ENCODE data around the gene AKR1C2. TPM values are rescaled to one million over a fixed set of nuclear protein-coding genes. Genes with fewer than 3 reads are reported as not detected.
"Not testable (repeated sequence)": the region's sequence is repeated elsewhere in the genome, so short reads cannot be mapped to it uniquely, and the experiment has no call there.

The AKR1C2 gene
- total RNA-seq, 1 donor from 2014 or later = 0.22 TPM

DNA sequence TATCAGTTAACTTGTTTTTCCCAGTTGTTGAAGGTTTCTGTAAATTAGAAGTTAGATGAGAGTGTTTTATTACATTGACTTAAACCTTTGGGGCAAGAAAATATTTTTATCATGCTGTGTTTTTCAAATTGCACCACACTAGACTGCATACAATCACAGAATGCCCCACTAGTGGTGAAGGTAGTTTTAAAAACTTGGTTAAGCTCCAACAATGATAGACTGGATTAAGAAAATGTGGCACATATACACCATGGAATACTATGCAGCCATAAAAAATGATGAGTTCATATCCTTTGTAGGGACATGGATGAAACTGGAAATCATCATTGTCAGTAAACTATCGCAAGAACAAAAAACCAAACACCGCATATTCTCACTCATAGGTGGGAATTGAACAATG lies 33.3 kb downstream of the AKR1C2 start:
- H3K4me1 Mint-ChIP-seq (ENCODE audit: low read depth); H3K36me3 Mint-ChIP-seq (ENCODE audit: low read depth); H3K27ac Mint-ChIP-seq (ENCODE audit: unreplicated experiment); H3K4me3 Mint-ChIP-seq (ENCODE audit: unreplicated experiment); DNase-seq (ENCODE audit: low spot score); H3K27me3 Mint-ChIP-seq (ENCODE audit: low read depth); H3K9me3 Mint-ChIP-seq (ENCODE audit: low read depth): not testable (repeated sequence)

DNA sequence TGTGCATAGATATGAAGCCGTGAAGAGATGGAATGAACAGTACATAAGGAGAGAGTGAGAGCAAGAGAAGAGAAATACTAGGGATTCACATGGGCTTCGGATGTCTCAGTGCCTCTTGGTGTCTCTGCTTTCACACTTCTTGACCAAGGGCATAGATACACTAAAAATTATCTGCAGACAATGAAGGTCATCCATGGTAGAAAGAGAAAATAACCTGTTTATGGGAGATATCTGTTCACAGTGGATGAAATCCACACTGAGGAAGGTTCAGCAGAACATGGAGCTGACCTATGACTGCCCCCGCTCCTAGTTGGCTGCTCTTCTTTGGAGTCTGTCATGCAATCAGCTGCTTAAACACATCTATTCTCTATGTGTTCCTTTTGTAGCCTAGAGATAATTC lies 34.4 kb downstream of the AKR1C2 start:
- H3K4me1 Mint-ChIP-seq (ENCODE audit: low read depth); H3K36me3 Mint-ChIP-seq (ENCODE audit: low read depth); DNase-seq (ENCODE audit: low spot score); H3K27me3 Mint-ChIP-seq (ENCODE audit: low read depth); H3K4me3 Mint-ChIP-seq (ENCODE audit: unreplicated experiment); H3K27ac Mint-ChIP-seq (ENCODE audit: unreplicated experiment); H3K9me3 Mint-ChIP-seq (ENCODE audit: low read depth): not testable (repeated sequence)

DNA sequence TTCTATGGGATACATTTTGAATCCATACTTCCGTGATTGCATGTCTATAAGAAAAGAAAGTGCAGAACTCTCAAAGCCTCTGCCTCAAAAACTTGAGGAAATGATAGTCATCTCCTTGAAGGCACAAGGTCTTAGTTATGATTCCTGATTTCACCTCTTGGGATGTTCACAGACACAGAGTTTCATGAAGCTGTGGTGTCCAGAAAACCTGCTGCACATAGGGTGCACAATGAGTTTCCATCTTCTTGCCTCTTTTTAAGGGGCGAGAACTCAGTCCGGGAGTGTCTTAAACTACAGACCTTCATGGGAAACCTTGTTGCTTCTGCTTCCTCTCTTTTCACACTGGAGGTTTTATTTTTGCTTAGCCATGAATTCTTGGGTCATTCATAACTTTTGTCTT lies 36.5 kb downstream of the AKR1C2 start:
- H3K4me3 Mint-ChIP-seq (ENCODE audit: unreplicated experiment); H3K27me3 Mint-ChIP-seq (ENCODE audit: low read depth); H3K27ac Mint-ChIP-seq (ENCODE audit: unreplicated experiment); H3K36me3 Mint-ChIP-seq (ENCODE audit: low read depth); DNase-seq (ENCODE audit: low spot score); H3K4me1 Mint-ChIP-seq (ENCODE audit: low read depth); H3K9me3 Mint-ChIP-seq (ENCODE audit: low read depth): not testable (repeated sequence)

DNA sequence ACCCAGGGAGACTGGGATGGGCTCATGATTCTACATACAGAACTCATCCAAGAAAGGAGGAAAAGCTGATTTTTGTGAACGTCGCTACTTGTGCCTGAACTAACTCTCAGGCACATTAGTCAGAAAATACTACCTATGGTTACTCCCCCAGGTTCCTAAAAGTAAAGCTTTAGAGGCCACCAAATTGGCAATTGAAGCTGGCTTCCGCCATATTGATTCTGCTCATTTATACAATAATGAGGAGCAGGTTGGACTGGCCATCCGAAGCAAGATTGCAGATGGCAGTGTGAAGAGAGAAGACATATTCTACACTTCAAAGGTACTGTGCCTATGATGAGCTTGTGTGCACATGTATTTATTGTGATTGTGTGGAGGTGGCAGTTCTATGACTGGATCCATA lies 37.9 kb downstream of the AKR1C2 start:
- not testable (repeated sequence) for H3K4me1 Mint-ChIP-seq (ENCODE audit: low read depth); H3K27me3 Mint-ChIP-seq (ENCODE audit: low read depth); DNase-seq (ENCODE audit: low spot score); H3K36me3 Mint-ChIP-seq (ENCODE audit: low read depth); H3K4me3 Mint-ChIP-seq (ENCODE audit: unreplicated experiment); H3K27ac Mint-ChIP-seq (ENCODE audit: unreplicated experiment); H3K9me3 Mint-ChIP-seq (ENCODE audit: low read depth)

DNA sequence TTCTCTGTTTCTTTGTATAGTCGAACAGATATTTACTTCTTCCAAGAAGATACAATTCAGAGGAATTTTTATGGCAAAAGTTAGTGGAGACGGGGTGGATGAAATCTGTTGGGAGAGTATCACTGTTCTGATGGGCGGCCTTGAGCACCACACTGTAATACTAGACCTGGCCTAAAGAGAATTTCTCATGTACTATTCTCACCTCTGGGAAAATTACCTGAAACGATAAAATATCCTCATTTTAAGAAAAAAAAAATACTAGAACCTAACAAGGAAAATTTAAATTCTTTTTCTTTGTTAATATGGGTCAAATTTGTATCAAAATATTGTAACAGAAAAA lies 39.9 kb downstream of the AKR1C2 start:
- not testable (repeated sequence) for H3K27ac Mint-ChIP-seq (ENCODE audit: unreplicated experiment); H3K27me3 Mint-ChIP-seq (ENCODE audit: low read depth); H3K36me3 Mint-ChIP-seq (ENCODE audit: low read depth); H3K9me3 Mint-ChIP-seq (ENCODE audit: low read depth); H3K4me3 Mint-ChIP-seq (ENCODE audit: unreplicated experiment); H3K4me1 Mint-ChIP-seq (ENCODE audit: low read depth); DNase-seq (ENCODE audit: low spot score)

DNA sequence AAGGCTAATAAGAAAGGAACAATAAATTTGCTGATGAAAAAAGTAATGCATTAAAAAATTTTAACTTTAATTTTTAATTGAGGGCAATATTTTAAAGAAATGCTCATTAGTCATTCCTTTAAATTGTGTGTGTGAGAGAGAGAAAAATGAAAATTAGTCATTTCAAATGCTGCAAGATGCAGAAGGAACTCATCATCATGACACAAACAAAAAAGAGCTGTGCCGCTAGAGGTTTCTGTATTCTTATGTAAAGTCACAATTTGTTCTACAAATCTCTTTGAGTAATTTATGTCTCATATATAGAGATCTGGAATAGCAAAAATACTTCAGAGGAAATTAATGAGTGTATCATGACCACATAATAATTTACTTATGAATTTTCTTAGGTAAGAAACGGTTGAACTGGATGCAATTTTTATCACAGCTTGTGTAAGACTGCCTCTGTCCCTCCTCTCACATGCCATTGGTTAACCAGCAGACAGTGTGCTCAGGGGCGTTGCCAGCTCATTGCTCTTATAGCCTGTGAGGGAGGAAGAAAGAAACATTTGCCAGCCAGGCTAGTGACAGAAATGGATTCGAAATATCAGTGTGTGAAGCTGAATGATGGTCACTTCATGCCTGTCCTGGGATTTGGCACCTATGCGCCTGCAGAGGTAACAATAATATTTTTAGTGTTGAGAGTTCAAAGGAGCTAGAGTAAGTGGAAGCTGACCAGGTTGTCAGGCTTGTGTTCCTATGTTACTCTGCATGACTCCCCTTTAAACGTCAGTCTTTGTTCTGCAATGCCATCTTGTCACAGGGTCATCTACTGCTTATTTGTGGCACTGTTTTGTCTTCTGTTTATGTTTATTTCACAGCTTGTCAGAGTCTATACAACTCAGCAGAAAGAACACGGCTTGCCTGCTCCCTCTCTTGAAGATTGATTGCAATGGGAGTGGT lies 40.5 kb downstream of the AKR1C2 start, which contains the start of gene AKR1C1:
Gene AKR1C1, plus strand, starts transcription at position 540 of the 939 bp plus-strand sequence. Its CDS starts 30 bp downstream, at position 570.
- not testable (repeated sequence) for DNase-seq (ENCODE audit: low spot score); H3K4me1 Mint-ChIP-seq (ENCODE audit: low read depth); H3K27me3 Mint-ChIP-seq (ENCODE audit: low read depth); H3K36me3 Mint-ChIP-seq (ENCODE audit: low read depth); H3K9me3 Mint-ChIP-seq (ENCODE audit: low read depth)
- Mint-ChIP-seq H3K4me3 (ENCODE audit: unreplicated experiment) (peak within 1 kb of the TSS; percentile 33), H3K27ac (ENCODE audit: unreplicated experiment) (peak within 1 kb of the TSS; percentile 49)

DNA sequence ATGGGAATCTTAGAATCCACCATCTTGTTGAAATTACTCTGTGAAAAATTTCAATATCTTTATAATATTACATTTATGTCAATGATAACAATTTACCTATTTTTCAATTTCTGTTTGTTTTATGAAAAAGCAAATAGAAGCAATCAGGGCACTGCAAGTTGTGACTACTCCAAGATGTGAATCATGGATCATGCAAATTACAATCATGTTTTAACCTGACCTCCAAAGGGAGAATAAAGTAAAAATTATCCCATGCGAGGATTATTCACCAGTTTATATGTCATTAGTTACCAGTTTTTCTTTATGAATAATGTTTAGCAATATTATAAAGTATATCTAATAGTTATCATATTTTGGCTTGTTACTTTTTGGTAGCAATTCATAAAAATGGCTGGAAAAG lies 41.3 kb downstream of the AKR1C2 start:
- H3K4me1 Mint-ChIP-seq (ENCODE audit: low read depth); H3K36me3 Mint-ChIP-seq (ENCODE audit: low read depth); H3K27ac Mint-ChIP-seq (ENCODE audit: unreplicated experiment); H3K9me3 Mint-ChIP-seq (ENCODE audit: low read depth); DNase-seq (ENCODE audit: low spot score); H3K27me3 Mint-ChIP-seq (ENCODE audit: low read depth); H3K4me3 Mint-ChIP-seq (ENCODE audit: unreplicated experiment): not testable (repeated sequence)

DNA sequence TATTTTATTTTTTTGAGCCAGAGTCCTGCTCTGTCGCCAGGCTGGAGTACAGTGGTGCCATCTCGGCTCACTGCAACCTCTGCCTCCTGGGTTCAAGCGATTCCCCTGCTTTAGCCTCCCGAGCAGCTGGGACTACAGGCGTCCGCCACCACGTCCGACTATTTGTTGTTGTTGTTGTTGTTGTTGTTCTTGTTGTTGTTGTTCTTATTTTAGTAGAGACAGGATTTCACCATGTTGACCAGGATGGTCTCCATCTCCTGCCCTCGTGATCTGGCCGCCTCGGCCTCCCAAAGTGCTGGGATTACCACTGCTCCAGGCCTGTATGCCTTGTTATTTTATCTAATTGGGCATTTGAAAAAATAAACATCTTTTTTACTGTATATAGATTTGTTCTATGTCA lies 42.1 kb downstream of the AKR1C2 start:
- not testable (repeated sequence) for H3K27ac Mint-ChIP-seq (ENCODE audit: unreplicated experiment); H3K4me3 Mint-ChIP-seq (ENCODE audit: unreplicated experiment)

DNA sequence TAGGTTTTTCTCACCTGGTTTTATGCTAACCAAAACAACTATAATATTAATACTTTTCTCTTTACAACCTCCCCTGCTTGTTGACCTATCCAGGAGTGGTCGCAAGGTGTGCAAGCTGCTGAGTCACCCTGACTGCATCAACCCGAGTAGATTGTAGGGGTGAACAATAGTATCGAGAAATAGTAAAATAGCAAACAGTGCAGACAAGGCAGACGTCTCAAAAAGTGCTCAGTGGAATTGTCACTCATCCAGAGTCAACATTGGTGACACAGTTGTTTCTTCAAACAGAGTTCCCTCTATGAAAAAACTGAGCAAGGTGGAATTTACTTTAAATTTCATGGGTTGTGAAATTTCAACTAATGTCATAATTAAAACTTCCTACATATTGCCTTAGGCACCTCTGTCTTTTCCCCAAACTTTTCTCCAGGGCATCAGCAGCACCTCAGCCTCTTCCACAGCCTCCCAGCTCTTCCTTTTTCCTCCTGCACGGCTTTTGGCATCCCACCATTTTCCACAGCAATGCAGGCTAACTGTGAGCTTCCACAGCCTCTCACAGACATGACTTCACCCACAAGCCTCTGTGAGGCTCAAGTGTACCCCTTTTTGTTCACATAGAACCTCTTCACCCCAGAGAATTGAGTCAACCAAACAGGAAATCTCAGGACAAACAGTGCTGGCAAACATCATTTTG lies 46.6 kb downstream of the AKR1C2 start:
- DNase-seq (ENCODE audit: low spot score); H3K27me3 Mint-ChIP-seq (ENCODE audit: low read depth); H3K27ac Mint-ChIP-seq (ENCODE audit: unreplicated experiment); H3K4me1 Mint-ChIP-seq (ENCODE audit: low read depth); H3K9me3 Mint-ChIP-seq (ENCODE audit: low read depth); H3K36me3 Mint-ChIP-seq (ENCODE audit: low read depth); H3K4me3 Mint-ChIP-seq (ENCODE audit: unreplicated experiment): not testable (repeated sequence)

More for the DNA sequence above, 42.1 kb downstream of the AKR1C2 start:
- H3K9me3 Mint-ChIP-seq (ENCODE audit: low read depth); DNase-seq (ENCODE audit: low spot score); H3K36me3 Mint-ChIP-seq (ENCODE audit: low read depth); H3K4me1 Mint-ChIP-seq (ENCODE audit: low read depth); H3K27me3 Mint-ChIP-seq (ENCODE audit: low read depth): not testable (repeated sequence)

DNA sequence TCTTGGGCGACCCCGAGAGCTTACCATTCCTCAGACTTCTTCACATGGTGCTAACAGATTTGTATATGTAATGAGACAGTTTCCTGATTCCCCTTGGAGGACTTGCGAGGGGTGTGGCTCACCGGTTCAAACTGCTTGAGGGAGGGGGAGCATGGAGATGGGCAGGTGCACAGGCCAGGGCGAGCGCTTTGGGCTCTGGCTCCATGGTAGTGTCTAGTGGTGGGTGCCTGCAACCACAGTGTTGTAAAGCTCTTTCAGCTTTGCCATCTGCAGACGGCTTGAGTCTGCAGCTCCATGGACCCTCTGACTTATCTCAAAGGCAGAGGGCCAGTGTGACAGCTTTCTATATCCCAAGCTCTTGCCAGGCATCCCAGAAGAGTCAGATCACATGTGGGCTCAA lies 47.6 kb downstream of the AKR1C2 start:
- H3K4me3 Mint-ChIP-seq (ENCODE audit: unreplicated experiment); H3K4me1 Mint-ChIP-seq (ENCODE audit: low read depth); H3K36me3 Mint-ChIP-seq (ENCODE audit: low read depth); H3K9me3 Mint-ChIP-seq (ENCODE audit: low read depth); H3K27me3 Mint-ChIP-seq (ENCODE audit: low read depth); H3K27ac Mint-ChIP-seq (ENCODE audit: unreplicated experiment); DNase-seq (ENCODE audit: low spot score): not testable (repeated sequence)

Data from chondrocyte (in vitro differentiated cells).